ENCODE data around the gene CTF1. TPM values are rescaled to one million over a fixed set of nuclear protein-coding genes. Genes with fewer than 3 reads are reported as not detected.

Gene CTF1
- total RNA-seq, 4 donors from 2014 or later: 0.80 to 3.0 (median 2.5) TPM; not detected in 1

DNA sequence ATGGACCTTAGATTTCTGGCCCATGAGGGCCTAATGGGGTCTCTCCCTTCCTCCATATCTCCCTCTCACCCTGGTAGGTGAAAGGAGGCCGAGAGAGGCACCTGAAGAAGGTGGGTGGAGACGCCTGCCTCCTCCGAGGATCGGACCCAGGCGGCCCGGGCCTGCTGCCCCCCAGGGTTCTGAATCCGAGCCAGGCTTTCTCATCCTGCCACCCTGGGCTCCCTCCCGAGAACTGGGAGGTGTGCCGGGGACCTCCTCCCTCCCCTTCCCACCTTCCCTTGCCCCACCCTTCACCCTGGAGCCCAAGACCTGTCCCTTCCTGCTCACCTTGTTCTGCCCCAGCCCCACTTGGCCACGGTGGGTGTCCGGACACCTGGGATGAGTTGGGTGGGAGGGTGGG lies 32.0 kb downstream of the CTF1 start:
- H3K4me3 ChIP-seq (ENCODE audit: low read depth, poor library complexity, severe bottlenecking): no peak overlapping the region
- intact Hi-C loops (cut with DNase I; ENCODE audit: low total_unique reads): no loop called here
- no peak for TF ChIP-seq POLR2A (IDR thresholded peaks at IDR 0.05)
- TF ChIP-seq, protein P1, sequence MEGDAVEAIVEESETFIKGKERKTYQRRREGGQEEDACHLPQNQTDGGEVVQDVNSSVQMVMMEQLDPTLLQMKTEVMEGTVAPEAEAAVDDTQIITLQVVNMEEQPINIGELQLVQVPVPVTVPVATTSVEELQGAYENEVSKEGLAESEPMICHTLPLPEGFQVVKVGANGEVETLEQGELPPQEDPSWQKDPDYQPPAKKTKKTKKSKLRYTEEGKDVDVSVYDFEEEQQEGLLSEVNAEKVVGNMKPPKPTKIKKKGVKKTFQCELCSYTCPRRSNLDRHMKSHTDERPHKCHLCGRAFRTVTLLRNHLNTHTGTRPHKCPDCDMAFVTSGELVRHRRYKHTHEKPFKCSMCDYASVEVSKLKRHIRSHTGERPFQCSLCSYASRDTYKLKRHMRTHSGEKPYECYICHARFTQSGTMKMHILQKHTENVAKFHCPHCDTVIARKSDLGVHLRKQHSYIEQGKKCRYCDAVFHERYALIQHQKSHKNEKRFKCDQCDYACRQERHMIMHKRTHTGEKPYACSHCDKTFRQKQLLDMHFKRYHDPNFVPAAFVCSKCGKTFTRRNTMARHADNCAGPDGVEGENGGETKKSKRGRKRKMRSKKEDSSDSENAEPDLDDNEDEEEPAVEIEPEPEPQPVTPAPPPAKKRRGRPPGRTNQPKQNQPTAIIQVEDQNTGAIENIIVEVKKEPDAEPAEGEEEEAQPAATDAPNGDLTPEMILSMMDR (IDR thresholded peaks at IDR 0.05): no peak
- WGBS, 2 donors: 58 to 64% methylated on average over 11 of the region's 11 CpGs
- no peak for DNase-seq (ENCODE audit: low spot score in 2 of 2)

DNA sequence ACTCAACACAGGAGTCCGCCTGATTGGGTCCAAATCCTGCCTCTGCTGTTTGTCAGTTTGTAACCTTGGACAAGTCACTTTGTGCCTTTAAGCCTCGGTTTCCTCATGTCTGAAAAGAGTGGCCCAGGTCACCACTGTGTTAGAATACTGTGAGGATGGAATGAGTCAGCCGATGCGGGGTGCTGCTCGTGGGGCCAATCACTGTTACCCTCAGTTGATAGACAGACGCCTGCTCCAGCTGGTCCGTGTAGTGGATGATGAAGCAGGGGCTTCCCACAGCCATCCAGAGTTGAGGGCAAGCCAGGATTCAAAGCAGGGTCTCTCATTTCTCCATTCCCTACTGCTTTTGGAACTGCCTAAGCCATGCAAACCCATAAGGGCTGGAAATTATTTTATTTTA lies 32.8 kb downstream of the CTF1 start:
- H3K4me3 ChIP-seq (ENCODE audit: low read depth, poor library complexity, severe bottlenecking): no peak overlapping the region
- TF ChIP-seq, protein P1 (IDR thresholded peaks at IDR 0.05): no peak
- no peak for TF ChIP-seq POLR2A (IDR thresholded peaks at IDR 0.05)
- 68 to 75% methylated on average over 7 of the region's 7 CpGs for WGBS, 2 donors
- intact Hi-C loops (cut with DNase I; ENCODE audit: low total_unique reads): no loop called here
- no peak for DNase-seq (ENCODE audit: low spot score in 2 of 2)

DNA sequence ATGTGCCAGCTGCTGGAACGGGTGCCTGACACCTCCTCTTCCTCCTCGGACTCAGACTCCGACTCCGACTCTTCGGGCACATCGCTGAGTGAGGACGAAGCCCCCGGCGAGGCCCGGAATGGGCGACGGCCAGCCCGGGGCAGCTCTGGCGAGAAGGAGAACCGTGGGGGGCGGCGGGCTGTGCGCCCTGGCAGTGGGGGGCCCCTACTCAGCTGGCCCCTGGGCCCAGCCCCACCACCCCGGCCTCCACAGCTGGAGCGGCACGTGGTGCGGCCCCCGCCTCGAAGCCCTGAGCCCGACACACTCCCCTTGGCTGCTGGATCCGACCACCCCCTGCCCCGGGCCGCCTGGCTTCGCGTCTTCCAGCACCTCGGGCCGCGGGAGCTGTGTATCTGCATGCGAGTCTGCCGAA lies 33.8 kb downstream of the CTF1 start:
- no peak for DNase-seq (ENCODE audit: low spot score in 2 of 2)
- no peak overlapping the region for H3K4me3 ChIP-seq (ENCODE audit: low read depth, poor library complexity, severe bottlenecking)
- intact Hi-C loops (cut with DNase I; ENCODE audit: low total_unique reads): no loop called here
- TF ChIP-seq, protein P1 (IDR thresholded peaks at IDR 0.05): no peak
- no peak for TF ChIP-seq POLR2A (IDR thresholded peaks at IDR 0.05)
- 91 to 93% methylated on average over 28 to 35 of the region's 35 CpGs for WGBS, 2 donors

DNA sequence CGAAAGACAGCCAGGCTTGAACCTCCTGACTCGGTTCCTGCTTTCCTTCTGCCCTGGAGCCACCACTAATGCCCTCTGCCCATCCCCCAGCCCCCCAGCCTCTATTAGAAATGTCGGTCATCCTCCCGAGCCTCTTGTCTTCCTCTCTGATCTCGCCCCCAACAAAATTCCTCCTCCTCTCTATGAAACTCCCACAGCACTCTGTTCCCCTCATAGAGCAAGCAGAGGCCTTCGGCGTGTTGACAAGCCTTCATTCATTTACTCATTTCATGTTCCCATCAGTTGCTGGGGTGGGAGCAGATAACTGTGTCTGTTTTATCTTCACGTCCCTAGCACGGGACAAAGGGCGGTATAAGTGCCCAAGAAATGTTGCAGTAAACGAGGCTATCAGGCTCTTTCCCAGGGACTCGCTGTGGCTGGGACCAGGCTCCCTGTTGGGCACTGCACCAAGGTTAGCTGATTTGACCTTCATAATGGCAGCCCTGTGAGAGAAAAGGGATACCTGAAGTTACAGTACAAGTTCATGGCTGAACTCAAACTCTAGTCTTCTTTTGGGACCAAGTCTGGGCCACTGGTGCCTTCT lies 34.7 kb downstream of the CTF1 start:
- WGBS, 2 donors: 73 to 75% methylated on average over 12 of the region's 12 CpGs

DNA sequence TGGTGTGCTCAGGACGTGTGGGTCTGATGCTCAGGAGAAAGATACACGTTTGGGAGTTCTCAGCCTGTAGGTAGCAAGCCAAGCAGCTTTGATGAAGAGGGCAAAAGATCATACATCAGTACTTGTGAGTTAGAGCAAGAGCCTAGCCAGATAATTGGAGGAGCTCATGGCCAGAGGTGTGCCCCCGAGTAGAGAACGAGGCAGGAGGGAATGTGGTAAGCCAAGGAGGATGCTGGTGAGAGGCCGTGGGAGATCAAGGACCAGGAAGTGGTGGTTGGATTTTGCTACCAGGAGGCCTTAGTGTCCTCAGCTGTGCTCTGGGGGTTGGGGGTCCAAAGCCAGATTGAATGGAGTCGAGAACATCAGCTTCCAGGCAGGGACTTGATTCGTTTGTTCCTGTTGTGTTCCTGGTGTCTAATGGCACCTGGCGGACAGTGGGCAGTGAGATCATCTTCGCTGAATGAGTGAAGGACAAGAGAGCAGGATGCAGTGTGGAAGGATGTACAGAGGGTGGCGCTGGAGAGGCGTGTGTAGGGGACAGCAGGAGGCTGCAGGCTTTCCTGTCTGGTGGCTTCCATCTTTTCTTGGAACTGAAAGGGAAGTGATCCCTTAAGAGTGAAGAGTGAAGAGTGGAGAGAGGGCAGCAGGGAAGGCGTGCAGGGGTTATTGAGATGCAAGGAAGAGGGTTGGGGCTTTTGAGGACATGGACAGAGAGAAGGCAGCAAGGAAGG lies 38.6 kb downstream of the CTF1 start:
- intact Hi-C loops (cut with DNase I; ENCODE audit: low total_unique reads): no loop called here
- peak in 1 of 2 donors; percentile 88 for DNase-seq (ENCODE audit: low spot score in 2 of 2)
- 63 to 67% methylated on average over 12 of the region's 12 CpGs for WGBS, 2 donors

More for the DNA sequence above, 34.7 kb downstream of the CTF1 start:
- TF ChIP-seq POLR2A (IDR thresholded peaks at IDR 0.05): no peak
- TF ChIP-seq, protein P1 (IDR thresholded peaks at IDR 0.05): no peak
- intact Hi-C loops (cut with DNase I; ENCODE audit: low total_unique reads): no loop called here
- H3K4me3 ChIP-seq (ENCODE audit: low read depth, poor library complexity, severe bottlenecking): no peak overlapping the region
- no peak for DNase-seq (ENCODE audit: low spot score in 2 of 2)

More for the DNA sequence above, 38.6 kb downstream of the CTF1 start:
- TF ChIP-seq, protein P1 (IDR thresholded peaks at IDR 0.05): peak in 1 of 3 donors; percentile 61
- no peak for TF ChIP-seq POLR2A (IDR thresholded peaks at IDR 0.05)
- no peak overlapping the region for H3K4me3 ChIP-seq (ENCODE audit: low read depth, poor library complexity, severe bottlenecking)

Data from lower leg skin (tissue), 4 donors.